ENCODE results near the gene TYW5. TPM values are rescaled to one million over a fixed set of nuclear protein-coding genes. Genes with fewer than 3 reads are reported as not detected.
A peak's percentile ranks its signal among the peaks of the same experiment; 100 is the strongest.

Gene TYW5
- total and polyA plus RNA-seq, 2 of the 13 experiments (the other 11 are each of a cell fraction or from before 2014, with no cell fraction given), result 8.3 to 14.6 TPM

- TF ChIP-seq PITX1 (CRISPR knock-in tag; IDR thresholded peaks at IDR 0.05) (peak; percentile 56; the same call in 1 of the 2 replicates), ATF1 (CRISPR knock-in tag; IDR thresholded peaks at IDR 0.05) (peak; percentile 71), ZNF34 (CRISPR knock-in tag; IDR thresholded peaks at IDR 0.05; ENCODE audit: borderline replicate concordance) (peak; percentile 88), TBL1XR1 (IDR thresholded peaks at IDR 0.05; ENCODE audit: borderline replicate concordance, low read length, partially characterized antibody) (no peak), SOX5 (CRISPR knock-in tag; IDR thresholded peaks at IDR 0.05; ENCODE audit: borderline replicate concordance) (no peak), ZNF124 (CRISPR knock-in tag; IDR thresholded peaks at IDR 0.05) (peak; percentile 49; the same call in 1 of the 2 replicates), ZNF629 (CRISPR knock-in tag; conservative IDR thresholded peaks at IDR 0.05) (peak; percentile 28), KLF12 (CRISPR knock-in tag; IDR thresholded peaks at IDR 0.05; ENCODE audit: borderline replicate concordance) (no peak), ZMYM4 (CRISPR knock-in tag; IDR thresholded peaks at IDR 0.05) (peak; percentile 99), GPBP1L1 (CRISPR knock-in tag; IDR thresholded peaks at IDR 0.05) (no peak), SNAPC4 (CRISPR knock-in tag; IDR thresholded peaks at IDR 0.05) (peak; percentile 75; the same call in 1 of the 2 replicates), DRAP1 (CRISPR knock-in tag; IDR thresholded peaks at IDR 0.05) (peak; percentile 53), TRIM22 (IDR thresholded peaks at IDR 0.05) (no peak), CREB3 (CRISPR knock-in tag; IDR thresholded peaks at IDR 0.05) (no peak), E2F2 (CRISPR knock-in tag; IDR thresholded peaks at IDR 0.05; ENCODE audit: borderline replicate concordance) (no peak), ZNF878 (CRISPR knock-in tag; IDR thresholded peaks at IDR 0.05) (peak; percentile 90), CREBL2 (CRISPR knock-in tag; IDR thresholded peaks at IDR 0.05; ENCODE audit: borderline replicate concordance) (peak; percentile 87), FLYWCH1 (CRISPR knock-in tag; IDR thresholded peaks at IDR 0.05) (no peak)
These were observed 44.0 kb downstream of the TYW5 start, which contains the start of gene C2orf69 (continued) for GRCh38 chr2:199911052-199911876.
